Measurements from ENCODE around the gene SLC45A2. TPM values are rescaled to one million over a fixed set of nuclear protein-coding genes. Genes with fewer than 3 reads are reported as not detected.

Gene SLC45A2
- total and polyA plus RNA-seq, 11 donors, result 0.30 TPM; not detected in 10

- ATAC-seq (no peak), DNase-seq (no peak)
- TF ChIP-seq POLR2A (IDR thresholded peaks at IDR 0.05) (no peak), CTCF (IDR thresholded peaks at IDR 0.05) (no peak)
- Histone ChIP-seq H3K4me1 (peaks cover 0 to 19% (median 4%) of the 10 kb centered on the region in 12 donors), H3K9me3 (no peaks in the 10 kb centered on the region), H3K27ac (no peak overlapping the region), H3K36me3 (peaks cover 0 to 10% (median 0%) of the 10 kb centered on the region in 9 donors), H3K27me3 (no peaks in the 10 kb centered on the region), H3K4me3 (no peak overlapping the region)
- intact Hi-C loops (cut with DNase I), result no loop called here
- 80 to 100% (median 97%) methylated on average over 1 of the region's 1 CpG for WGBS, 4 donors
Observed at GRCh38 chr5:34020726-34021125, 36.2 kb upstream of the SLC45A2 start.

- WGBS, 4 donors, result 91 to 98% (median 95%) methylated on average over 2 of the region's 2 CpGs
- intact Hi-C loops (cut with DNase I), result no loop called here
- no peaks in the 10 kb centered on the region for H3K9me3 ChIP-seq
Observed at GRCh38 chr5:34017254-34017653, 32.8 kb upstream of the SLC45A2 start.

GRCh38 chr5:34016750-34017149 lies 32.3 kb upstream of the SLC45A2 start:
- no peaks in the 10 kb centered on the region for H3K27me3 ChIP-seq
- peaks cover 0 to 17% (median 0%) of the 10 kb centered on the region in 12 donors for H3K4me1 ChIP-seq
- peaks cover 0 to 10% (median 0%) of the 10 kb centered on the region in 9 donors for H3K36me3 ChIP-seq
- H3K4me3 ChIP-seq, result no peak overlapping the region
- 93 to 96% (median 95%) methylated on average over 2 of the region's 2 CpGs for WGBS, 4 donors
- ATAC-seq (no peak), DNase-seq (no peak)
- H3K27ac ChIP-seq, result no peak overlapping the region
- intact Hi-C loops (cut with DNase I), result no loop called here
- no peaks in the 10 kb centered on the region for H3K9me3 ChIP-seq
- TF ChIP-seq POLR2A (IDR thresholded peaks at IDR 0.05) (no peak), CTCF (IDR thresholded peaks at IDR 0.05) (no peak)

More at GRCh38 chr5:34017254-34017653, 32.8 kb upstream of the SLC45A2 start:
- H3K4me1 ChIP-seq, result peaks cover 0 to 22% (median 2%) of the 10 kb centered on the region in 12 donors
- no peak overlapping the region for H3K4me3 ChIP-seq
- peaks cover 0 to 10% (median 0%) of the 10 kb centered on the region in 9 donors for H3K36me3 ChIP-seq
- ATAC-seq (no peak), DNase-seq (no peak)
- H3K27ac ChIP-seq, result no peak overlapping the region
- TF ChIP-seq CTCF (IDR thresholded peaks at IDR 0.05) (no peak), POLR2A (IDR thresholded peaks at IDR 0.05) (no peak)
- no peaks in the 10 kb centered on the region for H3K27me3 ChIP-seq

GRCh38 chr5:34016222-34016621 lies 31.7 kb upstream of the SLC45A2 start:
- peaks cover 0 to 12% (median 0%) of the 10 kb centered on the region in 12 donors for H3K4me1 ChIP-seq
- no peaks in the 10 kb centered on the region for H3K27me3 ChIP-seq
- no peak for DNase-seq
- no peak for TF ChIP-seq CTCF (IDR thresholded peaks at IDR 0.05)
- no peak for TF ChIP-seq POLR2A (IDR thresholded peaks at IDR 0.05)
- 76 to 96% (median 83%) methylated on average over 5 of the region's 5 CpGs for WGBS, 4 donors
- ATAC-seq, result no peak
- H3K9me3 ChIP-seq, result no peaks in the 10 kb centered on the region
- intact Hi-C loops (cut with DNase I), result no loop called here
- peaks cover 0 to 10% (median 0%) of the 10 kb centered on the region in 9 donors for H3K36me3 ChIP-seq
- no peak overlapping the region for H3K4me3 ChIP-seq
- no peak overlapping the region for H3K27ac ChIP-seq
